Left lung (tissue), 10 donors: Measurements from ENCODE around the gene RFPL3. TPM values are rescaled to one million over a fixed set of nuclear protein-coding genes. Genes with fewer than 3 reads are reported as not detected.
A peak's percentile ranks its signal among the peaks of the same experiment; 100 is the strongest.

Experiments
- ATAC-seq: fragments of 200-7000 bp; cut with Tn5 transposase; one replicate; pipeline ENCODE4 v1.9.1; 2020; ENCODE audit warnings: moderate library complexity
- DNase-seq, 4 donors: peaks; one replicate each; pipeline ENCODE4 v3.0.0-alpha.2; 2013 to 2020
- H3K27ac ChIP-seq, 2 donors: fragments of 200-600 bp; sonication (generic) in 1 of 2; one replicate each; pipeline versions ENCODE4 v1.5.0 to v1.8.0; 2020 to 2021
- H3K27me3 ChIP-seq, 2 donors: fragments of 200-600 bp; sonication (generic) in 1 of 2; one replicate each; pipeline versions ENCODE4 v1.5.0 to v1.8.0; 2020 to 2021
- H3K36me3 ChIP-seq, 2 donors: fragments of 200-600 bp; sonication (generic) in 1 of 2; one replicate each; pipeline versions ENCODE4 v1.5.0 to v1.8.0; 2020 to 2021
- H3K4me1 ChIP-seq, 2 donors: fragments of 200-600 bp; one replicate each; pipeline ENCODE4 v1.8.0; 2021
- H3K4me3 ChIP-seq, 2 donors: fragments of 200-600 bp; sonication (generic) in 1 of 2; one replicate each; pipeline versions ENCODE4 v1.5.0 to v1.8.0; 2020 to 2021; ENCODE audit warnings: mild to moderate bottlenecking in 1 of 2
- H3K9me3 ChIP-seq, 2 donors: fragments of 200-600 bp; sonication (generic) in 1 of 2; one replicate each; pipeline versions ENCODE4 v1.5.0 to v1.8.0; 2020 to 2021
- CTCF ChIP-seq, 2 donors: fragments of 200-600 bp; sonication (generic) in 1 of 2; IDR thresholded peaks; one replicate each; pipeline versions ENCODE4 v1.5.0 to v1.8.0; 2021; ENCODE audit warnings: antibody characterized with exemption in 2 of 2
- intact Hi-C, 2 donors: fragments of 100-400 bp; cut with DNase I; formaldehyde crosslinking; loops; one replicate each; pipeline versions ENCODE4 v1.11.2 to v1.14.2; 2022
- polyA plus RNA-seq, 6 donors: library from polyadenylated mRNA; unstranded; fragments of 120-200 nt; gene quantifications; one replicate each; pipeline ENCODE4 v1.2.1, GENCODE V29; 2013; ENCODE audit not compliant: insufficient read length in 6 of 6
- total RNA-seq, 2 donors: library from RNA; stranded (reverse); fragmentation: NEBNext Ultra II Directional; extraction: Animal tissue kit (Norgen Biotek cat#: 25700); gene quantifications; one replicate each; pipeline ENCODE4 v1.2.1, GENCODE V29; 2021
- donor health status: DM: no; HTN: yes; CAD: no.
- donor health status: DM: no; HTN: no; CAD: no.

RFPL3 gene
- total and polyA plus RNA-seq, 8 donors: 0.24 TPM; not detected in 7

- ATAC-seq: no peak
- intact Hi-C loops: no loop called here
- no peak for TF ChIP-seq CTCF (IDR thresholded peaks at IDR 0.05)
These were observed 23.3 kb downstream of the RFPL3 start for GRCh38 chr22:32380991-32381390.

GRCh38 chr22:32385681-32386080 lies 28.0 kb downstream of the RFPL3 start:
- no peak overlapping the region for H3K4me3 ChIP-seq
- intact Hi-C loops: no loop called here
- no peak for TF ChIP-seq CTCF (IDR thresholded peaks at IDR 0.05)
- DNase-seq (no peak), ATAC-seq (no peak)
- H3K36me3 ChIP-seq: peaks cover 0 to 56% of the 10 kb centered on the region in 2 donors
- H3K27me3 ChIP-seq: no peaks in the 10 kb centered on the region
- no peak overlapping the region for H3K27ac ChIP-seq
- H3K9me3 ChIP-seq: no peaks in the 10 kb centered on the region
- H3K4me1 ChIP-seq: no peaks in the 10 kb centered on the region

More at GRCh38 chr22:32380991-32381390, 23.3 kb downstream of the RFPL3 start:
- no peaks in the 10 kb centered on the region for H3K27me3 ChIP-seq
- H3K4me1 ChIP-seq: no peaks in the 10 kb centered on the region
- DNase-seq: no peak
- H3K27ac ChIP-seq: no peak overlapping the region
- H3K36me3 ChIP-seq: peaks cover 0 to 10% of the 10 kb centered on the region in 2 donors
- H3K9me3 ChIP-seq: no peaks in the 10 kb centered on the region
- H3K4me3 ChIP-seq: no peak overlapping the region

- H3K9me3 ChIP-seq: no peaks in the 10 kb centered on the region
- ATAC-seq (no peak), DNase-seq (no peak)
- no peak overlapping the region for H3K4me3 ChIP-seq
- H3K4me1 ChIP-seq: no peaks in the 10 kb centered on the region
- peak in 1 of 2 donors; percentile 24 for TF ChIP-seq CTCF (IDR thresholded peaks at IDR 0.05)
- intact Hi-C loops: no loop called here
- no peak overlapping the region for H3K27ac ChIP-seq
- no peaks in the 10 kb centered on the region for H3K27me3 ChIP-seq
- peaks cover 0 to 96% of the 10 kb centered on the region in 2 donors for H3K36me3 ChIP-seq
These were observed 32.0 kb downstream of the RFPL3 start for GRCh38 chr22:32389685-32390084.

GRCh38 chr22:32395107-32395506 lies 37.4 kb downstream of the RFPL3 start:
- intact Hi-C loops: no loop called here
- ATAC-seq: no peak
- no peaks in the 10 kb centered on the region for H3K4me1 ChIP-seq
- peaks cover 0 to 100% of the 10 kb centered on the region in 2 donors for H3K36me3 ChIP-seq
- H3K9me3 ChIP-seq: no peaks in the 10 kb centered on the region
- H3K4me3 ChIP-seq: no peak overlapping the region
- H3K27ac ChIP-seq: no peak overlapping the region
- H3K27me3 ChIP-seq: no peaks in the 10 kb centered on the region
- no peak for DNase-seq
- no peak for TF ChIP-seq CTCF (IDR thresholded peaks at IDR 0.05)

GRCh38 chr22:32396255-32396654 lies 38.6 kb downstream of the RFPL3 start:
- ATAC-seq (peak; percentile 58), DNase-seq (no peak)
- no peaks in the 10 kb centered on the region for H3K4me1 ChIP-seq
- H3K27ac ChIP-seq: no peak overlapping the region
- intact Hi-C loops: no loop called here
- no peaks in the 10 kb centered on the region for H3K27me3 ChIP-seq
- H3K9me3 ChIP-seq: no peaks in the 10 kb centered on the region
- H3K36me3 ChIP-seq: peaks cover 0 to 100% of the 10 kb centered on the region in 2 donors
- TF ChIP-seq CTCF (IDR thresholded peaks at IDR 0.05): no peak
- H3K4me3 ChIP-seq: no peak overlapping the region
